Measurements from ENCODE around the gene PROC.

PROC gene

GRCh38 chr2:127418300-127419111 is at the start of gene PROC:
Gene PROC, plus strand, starts transcription at chr2:127418427. Its CDS starts 1,516 bp downstream, at chr2:127419943.
- no peak for TF ChIP-seq CTCF (IDR thresholded peaks at IDR 0.05; ENCODE audit: extremely low read depth, missing control alignments)
- DNase-seq (ENCODE audit: low spot score), result no peak

DNA sequence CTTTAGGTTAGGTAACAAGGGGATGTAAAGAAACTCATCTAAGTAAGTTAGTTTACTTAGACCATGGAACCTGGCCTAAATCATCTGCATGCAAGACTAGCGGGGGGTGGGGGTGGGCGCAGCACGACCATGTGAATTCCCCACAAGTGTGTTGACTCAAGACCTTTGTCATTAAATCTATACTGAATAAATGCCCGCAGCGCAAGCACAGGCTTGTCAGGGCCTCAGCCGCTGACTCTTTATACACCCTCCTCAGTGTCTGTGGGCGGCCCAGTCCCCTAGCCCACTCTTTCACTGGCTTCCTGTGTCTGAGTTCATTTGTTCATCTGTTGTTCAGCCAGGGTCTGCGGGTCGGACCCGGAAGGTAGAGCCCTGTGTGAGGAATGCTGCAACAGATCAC is 48.2 kb upstream of the PROC start:
- no peak for TF ChIP-seq CTCF (IDR thresholded peaks at IDR 0.05; ENCODE audit: extremely low read depth, missing control alignments)
- DNase-seq (ENCODE audit: low spot score), result no peak

- TF ChIP-seq CTCF (IDR thresholded peaks at IDR 0.05; ENCODE audit: extremely low read depth, missing control alignments), result no peak
- no peak for DNase-seq (ENCODE audit: low spot score)
These were observed 47.2 kb upstream of the PROC start for GRCh38 chr2:127371037-127371436.

DNA sequence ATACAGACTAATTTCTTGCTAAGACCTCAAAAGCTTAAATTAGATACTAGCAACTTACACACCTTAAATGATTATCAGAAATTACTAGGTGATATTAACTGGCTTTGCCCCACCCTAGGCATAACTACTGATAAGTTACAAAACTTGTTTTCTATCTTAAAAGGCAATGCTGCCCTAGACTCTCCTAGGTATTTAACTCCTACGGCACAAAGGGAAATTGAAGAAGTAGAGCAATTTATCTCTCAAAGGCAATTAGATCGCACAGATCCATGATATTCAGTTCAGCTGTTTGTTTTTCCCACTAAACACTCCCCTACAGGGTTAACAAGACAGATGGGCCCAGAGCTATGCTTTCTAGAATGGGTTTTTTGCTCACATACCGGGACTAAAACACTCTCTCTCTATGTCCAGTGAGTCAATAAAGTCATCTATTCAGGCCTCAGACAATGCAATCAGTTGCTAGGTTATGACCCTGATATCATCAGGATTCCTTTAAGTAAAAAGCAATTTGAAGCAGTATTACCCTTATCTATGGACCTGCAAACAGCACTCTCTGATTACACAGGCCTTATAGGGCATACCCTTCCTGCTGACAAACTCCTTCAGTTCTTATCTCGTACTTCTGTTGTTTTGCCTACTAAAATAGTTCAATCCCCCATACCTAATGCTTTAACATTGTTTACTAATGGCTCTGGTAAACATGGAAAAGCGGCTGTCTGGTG is 44.7 kb upstream of the PROC start:
- TF ChIP-seq CTCF (IDR thresholded peaks at IDR 0.05; ENCODE audit: extremely low read depth, missing control alignments), result no peak
- DNase-seq (ENCODE audit: low spot score), result no peak

DNA sequence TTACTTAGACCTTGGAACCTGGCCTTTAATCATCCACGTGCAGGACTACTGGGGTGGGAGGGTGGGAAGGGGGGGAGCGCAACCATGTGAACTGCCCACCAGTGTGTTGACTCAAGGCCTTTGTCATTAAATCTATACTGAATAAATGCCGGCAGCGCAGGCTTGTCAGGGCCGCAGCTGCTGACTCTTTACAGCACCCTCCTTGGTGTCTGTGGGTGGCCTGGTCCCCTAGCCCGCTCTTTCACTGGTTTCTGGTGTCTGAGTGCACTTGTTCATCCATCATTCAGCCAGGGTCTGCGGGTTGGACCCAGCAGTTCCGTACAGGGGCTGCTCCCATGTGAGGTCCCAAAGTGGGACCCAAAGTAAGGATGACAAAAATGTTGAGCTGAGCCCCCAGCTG is 42.0 kb upstream of the PROC start:
- TF ChIP-seq CTCF (IDR thresholded peaks at IDR 0.05; ENCODE audit: extremely low read depth, missing control alignments), result no peak
- DNase-seq (ENCODE audit: low spot score), result no peak

DNA sequence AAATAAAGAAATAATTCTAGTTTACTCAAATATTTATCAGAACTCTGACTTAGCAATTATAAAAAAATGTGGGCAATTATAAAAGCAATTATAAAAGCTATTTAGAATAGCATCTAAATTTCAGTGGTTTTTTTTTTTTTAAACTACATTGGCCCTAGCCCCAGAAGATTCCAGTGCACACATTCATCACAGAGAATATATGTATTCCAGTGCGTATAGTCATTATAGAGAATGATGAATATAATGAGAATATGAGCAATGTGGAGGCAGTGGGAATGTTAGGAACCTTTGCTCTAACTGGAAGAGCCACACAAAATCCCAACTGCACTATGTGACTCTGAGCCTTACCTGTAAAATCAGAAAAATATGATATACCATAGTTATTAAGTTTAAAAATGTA is 41.0 kb upstream of the PROC start:
- no peak for TF ChIP-seq CTCF (IDR thresholded peaks at IDR 0.05; ENCODE audit: extremely low read depth, missing control alignments)
- no peak for DNase-seq (ENCODE audit: low spot score)

GRCh38 chr2:127378720-127379119 is 39.5 kb upstream of the PROC start:
- DNase-seq (ENCODE audit: low spot score), result no peak

More at GRCh38 chr2:127378720-127379119, 39.5 kb upstream of the PROC start:
- TF ChIP-seq CTCF (IDR thresholded peaks at IDR 0.05; ENCODE audit: extremely low read depth, missing control alignments), result no peak
